Embryonic facial prominence (tissue), 1 donor: ENCODE data around the gene PPRC1.

Experiments
- DNase-seq: peaks from one replicate; pipeline ENCODE4 v3.0.0-alpha.2; 2016; ENCODE audit errors: extremely low spot score

Gene PPRC1

GRCh38 chr10:102132563-102133372 lies at the start of gene PPRC1:
TSS of gene PPRC1 (plus strand) at chr10:102133040. CDS start at chr10:102133069, 29 bp downstream.
- DNase-seq: peak; percentile 99

- DNase-seq: no peak
Observed at GRCh38 chr10:102083541-102083940, 49.3 kb upstream of the PPRC1 start.

- no peak for DNase-seq
Observed at GRCh38 chr10:102085336-102085735, 47.5 kb upstream of the PPRC1 start.

- no peak for DNase-seq
Observed at GRCh38 chr10:102086196-102086595, 46.6 kb upstream of the PPRC1 start.

GRCh38 chr10:102090772-102091171 lies 42.1 kb upstream of the PPRC1 start:
- DNase-seq: no peak

GRCh38 chr10:102096449-102096848 lies 36.4 kb upstream of the PPRC1 start:
- no peak for DNase-seq

GRCh38 chr10:102101152-102101551 lies 31.7 kb upstream of the PPRC1 start:
- DNase-seq: no peak

- no peak for DNase-seq
Observed at GRCh38 chr10:102102421-102102820, 30.4 kb upstream of the PPRC1 start.

- no peak for DNase-seq
Observed at GRCh38 chr10:102106998-102107397, 25.8 kb upstream of the PPRC1 start.

GRCh38 chr10:102109166-102110116 lies 23.4 kb upstream of the PPRC1 start:
- no peak for DNase-seq

GRCh38 chr10:102111276-102111675 lies 21.6 kb upstream of the PPRC1 start:
- no peak for DNase-seq

GRCh38 chr10:102112210-102112817 lies 20.5 kb upstream of the PPRC1 start:
- no peak for DNase-seq

GRCh38 chr10:102113261-102113955 lies 19.4 kb upstream of the PPRC1 start:
- no peak for DNase-seq

GRCh38 chr10:102113956-102114857 lies 18.6 kb upstream of the PPRC1 start:
- DNase-seq: no peak

- DNase-seq: peak; percentile 77
Observed at GRCh38 chr10:102114861-102115618, 17.8 kb upstream of the PPRC1 start.

- no peak for DNase-seq
Observed at GRCh38 chr10:102115775-102116174, 17.1 kb upstream of the PPRC1 start.

- no peak for DNase-seq
Observed at GRCh38 chr10:102116656-102117055, 16.2 kb upstream of the PPRC1 start.

- DNase-seq: peak; percentile 78
Observed at GRCh38 chr10:102117391-102118159, 15.3 kb upstream of the PPRC1 start.

- no peak for DNase-seq
Observed at GRCh38 chr10:102118867-102119266, 14.0 kb upstream of the PPRC1 start.
